ENCODE results near the gene IL18BP. TPM values are rescaled to one million over a fixed set of nuclear protein-coding genes. Genes with fewer than 3 reads are reported as not detected.

Gene IL18BP
- total RNA-seq, 1 donor from 2014 or later: 1.0 TPM

- no peak for DNase-seq (ENCODE audit: low read depth)
These were observed 6.9 kb downstream of the IL18BP start for GRCh38 chr11:72005347-72006260.

GRCh38 chr11:72006309-72007088 is 7.8 kb downstream of the IL18BP start:
- no peak for DNase-seq (ENCODE audit: low read depth)
- H3K4me3 ChIP-seq (ENCODE audit: low read depth, low read length): no peak overlapping the region
- no peak for TF ChIP-seq CTCF (conservative IDR thresholded peaks at IDR 0.05; ENCODE audit: low read depth, low read length)

More at GRCh38 chr11:72005347-72006260, 6.9 kb downstream of the IL18BP start:
- no peak overlapping the region for H3K4me3 ChIP-seq (ENCODE audit: low read depth, low read length)
- TF ChIP-seq CTCF (conservative IDR thresholded peaks at IDR 0.05; ENCODE audit: low read depth, low read length): no peak

- DNase-seq (ENCODE audit: low read depth): no peak
- no peak overlapping the region for H3K4me3 ChIP-seq (ENCODE audit: low read depth, low read length)
- no peak for TF ChIP-seq CTCF (conservative IDR thresholded peaks at IDR 0.05; ENCODE audit: low read depth, low read length)
These were observed 8.4 kb downstream of the IL18BP start for GRCh38 chr11:72007089-72007476.

GRCh38 chr11:72007587-72007986 is 8.9 kb downstream of the IL18BP start:
- no peak for DNase-seq (ENCODE audit: low read depth)
- TF ChIP-seq CTCF (conservative IDR thresholded peaks at IDR 0.05; ENCODE audit: low read depth, low read length): no peak

GRCh38 chr11:72008728-72009127 is 10.0 kb downstream of the IL18BP start:
- no peak overlapping the region for H3K4me3 ChIP-seq (ENCODE audit: low read depth, low read length)
- DNase-seq (ENCODE audit: low read depth): no peak
- TF ChIP-seq CTCF (conservative IDR thresholded peaks at IDR 0.05; ENCODE audit: low read depth, low read length): no peak

More at GRCh38 chr11:72007587-72007986, 8.9 kb downstream of the IL18BP start:
- no peak overlapping the region for H3K4me3 ChIP-seq (ENCODE audit: low read depth, low read length)

- DNase-seq (ENCODE audit: low read depth): no peak
- no peak for TF ChIP-seq CTCF (conservative IDR thresholded peaks at IDR 0.05; ENCODE audit: low read depth, low read length)
- no peak overlapping the region for H3K4me3 ChIP-seq (ENCODE audit: low read depth, low read length)
These were observed 10.4 kb downstream of the IL18BP start for GRCh38 chr11:72009156-72009555.
